GM23338 (cell line): ENCODE measurements around the gene ZNF331. TPM values are rescaled to one million over a fixed set of nuclear protein-coding genes. Genes with fewer than 3 reads are reported as not detected.

Experiments used
- ATAC-seq: fragments of 200-7000 bp; cut with Tn5 transposase; 3 replicates; pipeline ENCODE4 v1.9.1; 2020
- DNase-seq: peaks from one replicate; pipeline ENCODE4 v3.0.0-alpha.2; 2015; ENCODE audit warnings: low spot score
- H2AFZ ChIP-seq: fragments of 200-600 bp; sonication (generic); 2 replicates; pipeline ENCODE4 v1.8.0; 2016; ENCODE audit warnings: antibody characterized with exemption, mild to moderate bottlenecking, moderate library complexity
- H3F3A ChIP-seq: fragments of 200-600 bp; sonication (generic); replicated peaks from 2 replicates; pipeline ENCODE4 v1.8.0; 2017; ENCODE audit warnings: antibody characterized with exemption, mixed run types, low read depth
- H3K27ac ChIP-seq: fragments of 200-600 bp; sonication (generic); 2 replicates; pipeline ENCODE4 v1.6.1; 2016; ENCODE audit warnings: low read depth
- H3K27me3 ChIP-seq: fragments of 200-600 bp; sonication (generic); 2 replicates; pipeline ENCODE4 v1.8.0; 2016; ENCODE audit warnings: mild to moderate bottlenecking, mixed run types, moderate library complexity; ENCODE audit not compliant: insufficient read depth
- H3K36me3 ChIP-seq: fragments of 200-600 bp; sonication (generic); 2 replicates; pipeline ENCODE4 v1.8.0; 2016; ENCODE audit warnings: mild to moderate bottlenecking; ENCODE audit not compliant: insufficient read depth
- H3K4me1 ChIP-seq: fragments of 200-600 bp; sonication (generic); 2 replicates; pipeline ENCODE4 v1.8.0; 2016; ENCODE audit warnings: mild to moderate bottlenecking, moderate library complexity; ENCODE audit not compliant: insufficient read depth
- H3K4me2 ChIP-seq: fragments of 200-600 bp; sonication (generic); 2 replicates; pipeline ENCODE4 v1.7.1; 2017; ENCODE audit warnings: mixed run types
- H3K4me3 ChIP-seq: fragments of 200-600 bp; sonication (generic); 2 replicates; pipeline ENCODE4 v1.6.1; 2016; ENCODE audit warnings: mixed run types
- H3K79me2 ChIP-seq: fragments of 200-600 bp; sonication (generic); replicated peaks from 2 replicates; pipeline ENCODE4 v1.8.0; 2017; ENCODE audit warnings: mild to moderate bottlenecking; ENCODE audit not compliant: insufficient read depth
- H3K9me2 ChIP-seq: fragments of 200-600 bp; sonication (generic); 2 replicates; pipeline ENCODE4 v1.8.0; 2017; ENCODE audit not compliant: insufficient read depth
- H4K20me1 ChIP-seq: fragments of 200-600 bp; sonication (generic); replicated peaks from 2 replicates; pipeline ENCODE4 v1.8.0; 2017; ENCODE audit warnings: mild to moderate bottlenecking; ENCODE audit not compliant: insufficient read depth
- H3K27ac Mint-ChIP-seq: 2 replicates; pipeline ENCODE4 v1.8.0; 2020; ENCODE audit warnings: inconsistent platforms, mild to moderate bottlenecking, moderate library complexity, mixed read lengths
- H3K27me3 Mint-ChIP-seq: 3 replicates; pipeline ENCODE4 v1.8.0; 2022; ENCODE audit warnings: low read depth, mild to moderate bottlenecking, moderate library complexity, mixed read lengths, inconsistent platforms; ENCODE audit not compliant: insufficient read depth, poor library complexity
- H3K36me3 Mint-ChIP-seq: 3 replicates; pipeline ENCODE4 v1.8.0; 2021; ENCODE audit warnings: low read depth, mild to moderate bottlenecking, inconsistent platforms, moderate library complexity, mixed read lengths
- H3K4me1 Mint-ChIP-seq: 3 replicates; pipeline ENCODE4 v1.8.0; 2020; ENCODE audit warnings: mild to moderate bottlenecking, inconsistent platforms, mixed read lengths
- H3K4me3 Mint-ChIP-seq: 3 replicates; pipeline ENCODE4 v1.8.0; 2021; ENCODE audit warnings: moderate library complexity, mild to moderate bottlenecking, inconsistent platforms, mixed read lengths
- H3K9me3 Mint-ChIP-seq: 3 replicates; pipeline ENCODE4 v1.8.0; 2020; ENCODE audit warnings: moderate library complexity, mild to moderate bottlenecking, inconsistent platforms, mixed read lengths
- CREB1 ChIP-seq: fragments of 250-450 bp; sonication (Bioruptor Pico); IDR thresholded peaks from 2 replicates; pipeline ENCODE4 v1.5.0; 2020; ENCODE audit warnings: low read depth, mild to moderate bottlenecking, moderate library complexity
- CTCF ChIP-seq, 2 experiments: fragments of 200-600 bp in 1 of 2; sonication (generic) in 1 of 2; conservative IDR thresholded peaks; 2 replicates each; pipeline versions ENCODE4 v1.5.1 to v1.6.1; 2016 to 2017; ENCODE audit warnings: antibody characterized with exemption in 2 of 2, low read depth in 2 of 2, mild to moderate bottlenecking in 2 of 2, moderate library complexity in 1 of 2
- ETS1 ChIP-seq: IDR thresholded peaks from 2 replicates; pipeline ENCODE4 v1.6.1; 2016; ENCODE audit warnings: antibody characterized with exemption
- EZH2 ChIP-seq: fragments of 200-600 bp; sonication (generic); IDR thresholded peaks from one replicate; pipeline ENCODE4 v1.8.0; 2017; ENCODE audit warnings: antibody characterized with exemption, mild to moderate bottlenecking, low read depth; ENCODE audit not compliant: unreplicated experiment
- POLR2AphosphoS5 ChIP-seq: IDR thresholded peaks from 2 replicates; pipeline ENCODE4 v1.6.1; 2016; ENCODE audit warnings: antibody characterized with exemption, low read depth
- REST ChIP-seq: IDR thresholded peaks from one replicate; pipeline ENCODE4 v1.6.1; 2018; ENCODE audit warnings: antibody characterized with exemption; ENCODE audit not compliant: unreplicated experiment
- STAT1 ChIP-seq: IDR thresholded peaks from one replicate; pipeline ENCODE4 v1.6.1; 2016; ENCODE audit warnings: antibody characterized with exemption; ENCODE audit not compliant: unreplicated experiment
- ZNF114 ChIP-seq: fragments of 250-450 bp; sonication (Bioruptor Pico); IDR thresholded peaks from 2 replicates; pipeline ENCODE4 v1.5.0; 2020; ENCODE audit warnings: mild to moderate bottlenecking, moderate library complexity
- ZNF331 ChIP-seq: fragments of 250-450 bp; sonication (Bioruptor Pico); IDR thresholded peaks from 2 replicates; pipeline ENCODE4 v1.5.0; 2020; ENCODE audit warnings: low read depth, mild to moderate bottlenecking, moderate library complexity
- ZNF462 ChIP-seq: fragments of 250-450 bp; sonication (Bioruptor Pico); IDR thresholded peaks from 2 replicates; pipeline ENCODE4 v1.5.0; 2020; ENCODE audit warnings: mild to moderate bottlenecking, moderate library complexity
- polyA plus RNA-seq: library from polyadenylated mRNA; unstranded; fragments of >200 nt; fragmentation: Nextera tagmentation; extraction: Ambion mirVana; gene quantifications from 2 replicates; pipeline ENCODE4 v1.2.1, GENCODE V29; 2016
- total RNA-seq: library from RNA; depleted of rRNA; stranded (reverse); fragments of >200 nt; shearing (Covaris generic); gene quantifications from 2 replicates; pipeline ENCODE4 v1.2.3, GENCODE V29; 2014

The ZNF331 gene
- total and polyA plus RNA-seq, 2 experiments from 2014 or later, result 36.2 to 46.5 TPM

- Mint-ChIP-seq H3K36me3 (peaks cover 27% of the 10 kb centered on the region), H3K27ac (no peak overlapping the region), H3K4me3 (no peak overlapping the region), H3K4me1 (peaks cover 9% of the 10 kb centered on the region), H3K27me3 (peaks cover 6% of the 10 kb centered on the region), H3K9me3 (peaks cover 3% of the 10 kb centered on the region; the same call in 2 of the 3 replicates)
- Histone ChIP-seq H3K4me3 (no peak overlapping the region), H3K4me1 (peaks cover 15% of the 10 kb centered on the region; the same call in 1 of the 2 replicates), H4K20me1 (no peaks in the 10 kb centered on the region), H3K27me3 (no peaks in the 10 kb centered on the region), H3K27ac (no peak overlapping the region), H2AFZ (no peak overlapping the region), H3K4me2 (no peak overlapping the region), H3K79me2 (peaks cover 28% of the 10 kb centered on the region), H3K9me2 (0 out of 2 replicates have a peak, but pooled peaks cover 5% of the 10 kb centered on the region), H3K36me3 (peaks cover 7% of the 10 kb centered on the region), H3F3A (peaks cover 13% of the 10 kb centered on the region; the same call in 1 of the 2 replicates)
- ATAC-seq (no peak), DNase-seq (no peak)
- TF ChIP-seq ZNF462 (no peak), ZNF331 (CRISPR knock-in tag) (no peak), POLR2AphosphoS5 (no peak), CREB1 (CRISPR knock-in tag) (no peak), EZH2 (no peak), ETS1 (no peak), CTCF (conservative IDR thresholded peaks at IDR 0.05; ENCODE audit: low read depth in 2 of 2) (no peak), STAT1 (no peak), REST (no peak), ZNF114 (no peak)
Measured at GRCh38 chr19:53518716-53519115, 19.2 kb upstream of the ZNF331 start.
